ENCODE measurements around the gene CLASRP. TPM values are rescaled to one million over a fixed set of nuclear protein-coding genes. Genes with fewer than 3 reads are reported as not detected.

CLASRP gene
- polyA plus RNA-seq, 3 donors: 2.2 to 152 (median 4.1) TPM

DNA sequence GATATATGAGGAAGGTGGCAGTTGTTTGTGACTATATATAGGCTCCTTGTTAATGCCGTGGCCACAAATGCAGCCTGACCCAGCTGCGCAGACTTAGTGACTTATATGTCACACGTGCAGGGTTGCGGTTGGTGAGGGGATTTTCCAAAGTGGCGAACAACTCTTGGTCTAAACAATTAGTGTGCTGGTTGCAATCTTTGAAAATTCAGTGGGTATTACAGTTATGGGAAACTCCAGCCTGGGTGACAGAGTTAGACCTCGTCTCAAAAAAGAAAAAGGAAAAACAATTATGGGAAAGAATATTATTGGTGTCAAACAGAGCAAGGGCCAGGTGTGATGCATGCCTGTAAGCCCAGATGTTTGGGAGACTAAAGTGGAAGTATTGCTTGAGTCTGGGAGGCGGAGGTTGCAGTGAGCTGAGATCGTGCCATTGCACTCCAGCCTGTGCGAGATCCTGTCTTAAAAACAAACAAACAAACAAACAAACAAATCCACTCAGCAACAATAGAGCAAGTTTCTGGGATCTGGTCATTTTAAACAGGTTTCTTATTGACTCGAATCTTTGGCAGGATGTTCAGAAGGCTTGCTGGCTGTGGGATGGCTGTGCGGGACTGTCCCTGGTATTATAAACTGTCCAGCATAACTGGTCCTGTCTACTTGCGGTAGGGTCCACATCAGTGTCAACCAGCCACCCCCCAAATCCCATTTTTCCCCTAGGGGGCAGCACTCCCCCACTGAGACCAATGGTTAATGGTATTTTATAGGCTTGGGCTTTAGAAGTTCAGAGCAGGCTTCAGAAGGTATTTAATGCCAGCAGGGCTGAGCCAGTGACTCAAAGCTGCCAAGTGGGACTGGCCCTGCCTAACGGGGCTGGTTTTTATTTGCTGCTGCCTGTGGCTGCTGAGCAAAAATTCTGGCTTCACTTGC, 22.2 kb upstream of the CLASRP start:
- no peak overlapping the region for H3K4me2 ChIP-seq (replicated peaks; ENCODE audit: extremely low read depth, low read length, poor library complexity, severe bottlenecking)
- H3K36me3 Mint-ChIP-seq: peaks cover 43 to 69% of the 10 kb centered on the region in 2 donors
- peak; percentile 51 to 57 (median 54) for DNase-seq
- no peak overlapping the region for H3K4me3 ChIP-seq (replicated peaks in 1 of 3; ENCODE audit: low read depth in 2 of 3, low read length in 3 of 3)
- no peak overlapping the region for H2AFZ ChIP-seq (ENCODE audit: insufficient read depth, low read depth, low read length, poor library complexity, severe bottlenecking)
- H3K79me2 ChIP-seq (ENCODE audit: insufficient read depth, low read length): no peaks in the 10 kb centered on the region
- peaks cover 0 to 1% (median 0%) of the 10 kb centered on the region in 3 donors for H3K27me3 Mint-ChIP-seq (ENCODE audit: low read depth in 3 of 3)
- no peaks in the 10 kb centered on the region for H3K27me3 ChIP-seq (ENCODE audit: control insufficient read depth in 2 of 2, insufficient read depth in 2 of 2, low read length in 2 of 2)
- no peak overlapping the region for H3K4me3 Mint-ChIP-seq
- H3K9ac ChIP-seq (ENCODE audit: insufficient read depth, low read length, poor library complexity, severe bottlenecking): no peak overlapping the region
- H3K4me1 ChIP-seq (ENCODE audit: control insufficient read depth in 1 of 2, insufficient read depth in 2 of 2, low read length in 2 of 2): no peaks in the 10 kb centered on the region
- peak; percentile 74 for TF ChIP-seq CTCF (IDR thresholded peaks at IDR 0.05)
- peaks cover 31% of the 10 kb centered on the region for H4K20me1 ChIP-seq (ENCODE audit: insufficient read depth, low read length)
- no peaks in the 10 kb centered on the region for H3K9me3 ChIP-seq (replicated peaks in 1 of 2; ENCODE audit: control insufficient read depth in 1 of 2, insufficient read depth in 1 of 2, low read length in 2 of 2)
- WGBS (ENCODE audit: insufficient coverage): 81% methylated on average over 7 of the region's 13 CpGs
- H3K9me3 Mint-ChIP-seq: peaks cover 0 to 3% (median 0%) of the 10 kb centered on the region in 7 donors
- H3K27ac Mint-ChIP-seq: peak overlapping the region in 2 of 7 donors; percentile 69 to 77
- H3K27ac ChIP-seq (ENCODE audit: low read depth in 1 of 2, low read length in 2 of 2): no peak overlapping the region
- H3K4me1 Mint-ChIP-seq: no peaks in the 10 kb centered on the region
- H3K36me3 ChIP-seq (replicated peaks in 1 of 2; ENCODE audit: control insufficient read depth in 1 of 2, insufficient read depth in 2 of 2, low read length in 2 of 2): peaks cover 20 to 64% of the 10 kb centered on the region in 2 donors
- intact Hi-C loops (cut with micrococcal nuclease): loop anchor here (1.0 to 2.0 kb wide), 2 partner anchors 42 to 43 kb away; no protein-coding TSS in a partner anchor

DNA sequence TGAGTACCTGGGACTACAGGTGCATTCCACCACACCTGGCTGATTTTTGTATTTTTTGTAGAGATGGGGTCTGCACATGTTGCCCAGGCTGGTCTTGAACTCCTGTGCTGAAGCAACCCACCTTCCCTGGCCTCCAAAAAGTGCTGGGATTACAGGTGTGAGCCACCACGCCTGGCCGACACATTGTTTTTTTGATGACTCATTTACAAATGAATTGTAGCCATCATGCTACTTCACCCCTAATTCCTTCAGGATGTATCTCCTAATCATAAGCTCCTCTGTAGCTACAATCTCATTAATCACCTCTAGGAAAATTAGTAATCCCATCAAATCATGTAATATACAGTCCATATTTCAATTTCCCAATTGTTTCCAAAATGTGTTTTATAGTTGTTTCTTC, 19.7 kb upstream of the CLASRP start:
- intact Hi-C loops (cut with micrococcal nuclease): no loop called here
- WGBS (ENCODE audit: insufficient coverage): 94% methylated on average over 2 of the region's 2 CpGs
- H3K4me3 Mint-ChIP-seq: no peak overlapping the region

More for the DNA sequence above, 19.7 kb upstream of the CLASRP start:
- no peak overlapping the region for H3K27ac ChIP-seq (ENCODE audit: low read depth in 1 of 2, low read length in 2 of 2)
- no peak for TF ChIP-seq CTCF (IDR thresholded peaks at IDR 0.05)
- H3K4me1 ChIP-seq (ENCODE audit: control insufficient read depth in 1 of 2, insufficient read depth in 2 of 2, low read length in 2 of 2): no peaks in the 10 kb centered on the region
- peaks cover 10 to 55% of the 10 kb centered on the region in 2 donors for H3K36me3 ChIP-seq (replicated peaks in 1 of 2; ENCODE audit: control insufficient read depth in 1 of 2, insufficient read depth in 2 of 2, low read length in 2 of 2)
- no peaks in the 10 kb centered on the region for H3K79me2 ChIP-seq (ENCODE audit: insufficient read depth, low read length)
- no peak overlapping the region for H3K4me2 ChIP-seq (replicated peaks; ENCODE audit: extremely low read depth, low read length, poor library complexity, severe bottlenecking)
- no peak overlapping the region for H2AFZ ChIP-seq (ENCODE audit: insufficient read depth, low read depth, low read length, poor library complexity, severe bottlenecking)
- Mint-ChIP-seq H3K4me1 (no peaks in the 10 kb centered on the region), H3K27ac (no peak overlapping the region), H3K36me3 (peaks cover 40 to 62% of the 10 kb centered on the region in 2 donors), H3K9me3 (peaks cover 0 to 3% (median 0%) of the 10 kb centered on the region in 7 donors), H3K27me3 (ENCODE audit: low read depth in 3 of 3) (peaks cover 0 to 1% (median 0%) of the 10 kb centered on the region in 3 donors)
- no peak overlapping the region for H3K4me3 ChIP-seq (replicated peaks in 1 of 3; ENCODE audit: low read depth in 2 of 3, low read length in 3 of 3)
- peaks cover 20% of the 10 kb centered on the region for H4K20me1 ChIP-seq (ENCODE audit: insufficient read depth, low read length)
- H3K9ac ChIP-seq (ENCODE audit: insufficient read depth, low read length, poor library complexity, severe bottlenecking): no peak overlapping the region
- H3K9me3 ChIP-seq (replicated peaks in 1 of 2; ENCODE audit: control insufficient read depth in 1 of 2, insufficient read depth in 1 of 2, low read length in 2 of 2): no peaks in the 10 kb centered on the region
- no peaks in the 10 kb centered on the region for H3K27me3 ChIP-seq (ENCODE audit: control insufficient read depth in 2 of 2, insufficient read depth in 2 of 2, low read length in 2 of 2)
- DNase-seq: no peak

All from CD14-positive monocyte (primary cell).